Keratinocyte (primary cell): Measurements from ENCODE around the gene SMYD1.

Experiments
- EZH2 ChIP-seq: IDR thresholded peaks from one replicate; pipeline ENCODE4 v1.6.1; 2012; ENCODE audit warnings: inconsistent platforms, mild to moderate bottlenecking, low read length, moderate library complexity
- TF ChIP-seq, protein P1 (sequence below), 3 experiments: IDR thresholded peaks in 1 of 3; conservative IDR thresholded peaks in 1 of 3; optimal IDR thresholded peaks in 1 of 3; 2 replicates in 2 of 3; 3 replicates in 1 of 3; pipeline versions ENCODE3 to v1.5.1; 2011; ENCODE audit warnings: low read length in 3 of 3, mild to moderate bottlenecking in 3 of 3, moderate library complexity in 2 of 3, control low read depth in 1 of 3, inconsistent platforms in 1 of 3; ENCODE audit not compliant: insufficient read depth in 2 of 3; ENCODE audit errors: extremely low read depth in 1 of 3

DNA sequence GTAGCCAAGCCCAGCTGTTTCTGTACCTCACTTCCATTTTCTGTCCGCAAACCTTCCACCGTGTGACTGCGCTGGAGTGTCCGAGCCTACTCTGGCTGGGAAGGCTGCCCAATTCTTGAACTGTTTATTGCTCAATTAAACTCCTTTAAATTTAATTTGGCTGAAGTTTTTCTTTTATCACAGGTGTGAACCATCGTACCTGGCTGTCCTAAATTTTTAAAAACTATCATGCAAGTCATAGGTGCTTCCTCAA, 45.0 kb upstream of the SMYD1 start:
- TF ChIP-seq EZH2: no peak
- TF ChIP-seq, protein P1, sequence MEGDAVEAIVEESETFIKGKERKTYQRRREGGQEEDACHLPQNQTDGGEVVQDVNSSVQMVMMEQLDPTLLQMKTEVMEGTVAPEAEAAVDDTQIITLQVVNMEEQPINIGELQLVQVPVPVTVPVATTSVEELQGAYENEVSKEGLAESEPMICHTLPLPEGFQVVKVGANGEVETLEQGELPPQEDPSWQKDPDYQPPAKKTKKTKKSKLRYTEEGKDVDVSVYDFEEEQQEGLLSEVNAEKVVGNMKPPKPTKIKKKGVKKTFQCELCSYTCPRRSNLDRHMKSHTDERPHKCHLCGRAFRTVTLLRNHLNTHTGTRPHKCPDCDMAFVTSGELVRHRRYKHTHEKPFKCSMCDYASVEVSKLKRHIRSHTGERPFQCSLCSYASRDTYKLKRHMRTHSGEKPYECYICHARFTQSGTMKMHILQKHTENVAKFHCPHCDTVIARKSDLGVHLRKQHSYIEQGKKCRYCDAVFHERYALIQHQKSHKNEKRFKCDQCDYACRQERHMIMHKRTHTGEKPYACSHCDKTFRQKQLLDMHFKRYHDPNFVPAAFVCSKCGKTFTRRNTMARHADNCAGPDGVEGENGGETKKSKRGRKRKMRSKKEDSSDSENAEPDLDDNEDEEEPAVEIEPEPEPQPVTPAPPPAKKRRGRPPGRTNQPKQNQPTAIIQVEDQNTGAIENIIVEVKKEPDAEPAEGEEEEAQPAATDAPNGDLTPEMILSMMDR (optimal IDR thresholded peaks at IDR 0.05 in 1 of 3, IDR thresholded peaks at IDR 0.05 in 1 of 3, conservative IDR thresholded peaks at IDR 0.05 in 1 of 3; ENCODE audit: extremely low read depth in 1 of 3, insufficient read depth in 2 of 3, low read length in 3 of 3): no peak
